Neuronal stem cell (in vitro differentiated cells): Measurements from ENCODE around the gene BACE2.
"Not testable (repeated sequence)": the region's sequence is repeated elsewhere in the genome, so short reads cannot be mapped to it uniquely, and the experiment has no call there.

Source experiments
- DNase-seq: peaks from one replicate; pipeline ENCODE4 v3.0.0-alpha.2; 2013; ENCODE audit warnings: low spot score
- H2AFZ ChIP-seq: one replicate; pipeline ENCODE4 v1.6.1; 2013; ENCODE audit warnings: mild to moderate bottlenecking, low read length, inconsistent platforms
- H2AK5ac ChIP-seq: 2 replicates; pipeline ENCODE4 v1.6.1; 2013; ENCODE audit warnings: low read depth, mild to moderate bottlenecking, inconsistent platforms, low read length, moderate library complexity, mixed read lengths
- H2BK120ac ChIP-seq: 2 replicates; pipeline ENCODE4 v1.6.1; 2013; ENCODE audit warnings: low read depth, mild to moderate bottlenecking, inconsistent platforms, low read length, moderate library complexity, mixed read lengths
- H2BK12ac ChIP-seq: one replicate; pipeline ENCODE4 v1.6.1; 2013; ENCODE audit warnings: low read length, inconsistent platforms
- H2BK15ac ChIP-seq: 2 replicates; pipeline ENCODE4 v1.6.1; 2013; ENCODE audit warnings: mild to moderate bottlenecking, low read length, inconsistent platforms, mixed read lengths
- H2BK5ac ChIP-seq: one replicate; pipeline ENCODE4 v1.6.1; 2013; ENCODE audit warnings: inconsistent platforms, mild to moderate bottlenecking, low read length, moderate library complexity
- H3K14ac ChIP-seq: one replicate; pipeline ENCODE4 v1.6.1; 2013; ENCODE audit warnings: low read length, inconsistent platforms
- H3K18ac ChIP-seq: 2 replicates; pipeline ENCODE4 v1.6.1; 2013; ENCODE audit warnings: low read length, inconsistent platforms
- H3K23ac ChIP-seq: 2 replicates; pipeline ENCODE4 v1.6.1; 2013; ENCODE audit warnings: low read depth, mild to moderate bottlenecking, mixed read lengths, low read length, inconsistent platforms; ENCODE audit not compliant: poor library complexity
- H3K27ac ChIP-seq: replicated peaks from 3 replicates; pipeline ENCODE4 v1.5.1; 2013; ENCODE audit warnings: low read length, inconsistent platforms
- H3K27me3 ChIP-seq, 3 experiments: 2 replicates each; pipeline ENCODE4 v1.6.1; 2013; ENCODE audit warnings: low read length in 3 of 3, mild to moderate bottlenecking in 2 of 3, inconsistent platforms in 1 of 3, low read depth in 1 of 3, mixed read lengths in 1 of 3, moderate library complexity in 1 of 3; ENCODE audit not compliant: control insufficient read depth in 3 of 3, insufficient read depth in 3 of 3
- H3K36me3 ChIP-seq, 2 donors: replicated peaks in 1 of 2; 2 replicates each; pipeline ENCODE4 v1.6.1; 2013; ENCODE audit warnings: low read length in 2 of 2; ENCODE audit not compliant: control insufficient read depth in 2 of 2, insufficient read depth in 2 of 2
- H3K4ac ChIP-seq: 2 replicates; pipeline ENCODE4 v1.6.1; 2013; ENCODE audit warnings: inconsistent platforms, mild to moderate bottlenecking, low read length, moderate library complexity
- H3K4me1 ChIP-seq, 2 donors: 1 replicate in 1 of 2; 2 replicates in 1 of 2; pipeline ENCODE4 v1.6.1; 2013; ENCODE audit warnings: low read length in 2 of 2, low read depth in 1 of 2; ENCODE audit not compliant: control insufficient read depth in 2 of 2, insufficient read depth in 1 of 2
- H3K4me2 ChIP-seq: one replicate; pipeline ENCODE4 v1.6.1; 2013; ENCODE audit warnings: mild to moderate bottlenecking, low read length, inconsistent platforms; ENCODE audit not compliant: insufficient read depth, poor library complexity, severe bottlenecking
- H3K4me3 ChIP-seq, 2 donors: 2 replicates each; pipeline ENCODE4 v1.5.1; 2013; ENCODE audit warnings: low read length in 2 of 2, mild to moderate bottlenecking in 2 of 2, inconsistent platforms in 1 of 2, moderate library complexity in 1 of 2
- H3K79me1 ChIP-seq: one replicate; pipeline ENCODE4 v1.6.1; 2013; ENCODE audit warnings: low read depth, mild to moderate bottlenecking, inconsistent platforms, low read length, moderate library complexity
- H3K9ac ChIP-seq: one replicate; pipeline ENCODE4 v1.6.1; 2013; ENCODE audit warnings: mild to moderate bottlenecking, low read depth, low read length, inconsistent platforms; ENCODE audit not compliant: poor library complexity
- H3K9me3 ChIP-seq, 2 donors: replicated peaks in 1 of 2; 2 replicates each; pipeline versions ENCODE3 to v1.6.1; 2013; ENCODE audit warnings: low read length in 2 of 2, mild to moderate bottlenecking in 2 of 2, inconsistent platforms in 1 of 2, low read depth in 1 of 2, mixed read lengths in 1 of 2, moderate library complexity in 1 of 2; ENCODE audit not compliant: control insufficient read depth in 2 of 2, insufficient read depth in 1 of 2
- H4K8ac ChIP-seq: one replicate; pipeline ENCODE4 v1.6.1; 2013; ENCODE audit warnings: low read depth, mild to moderate bottlenecking, inconsistent platforms, low read length, moderate library complexity
- H4K91ac ChIP-seq: one replicate; pipeline ENCODE4 v1.6.1; 2013; ENCODE audit warnings: low read length, low read depth, mild to moderate bottlenecking, inconsistent platforms; ENCODE audit not compliant: poor library complexity
- WGBS, 2 donors: extraction: QIAGEN DNeasy Blood & Tissue Kit; methylation state at CpG; one replicate each; pipeline ENCODE4 v1.1.7; 2013; ENCODE audit warnings: missing lambda C conversion rate in 2 of 2, mixed read lengths in 1 of 2; ENCODE audit not compliant: insufficient read length in 2 of 2, insufficient replicate concordance in 1 of 2; ENCODE audit errors: extremely low coverage in 2 of 2; 5-methylcytosine and 5-hydroxymethylcytosine counted together

The BACE2 gene

DNA sequence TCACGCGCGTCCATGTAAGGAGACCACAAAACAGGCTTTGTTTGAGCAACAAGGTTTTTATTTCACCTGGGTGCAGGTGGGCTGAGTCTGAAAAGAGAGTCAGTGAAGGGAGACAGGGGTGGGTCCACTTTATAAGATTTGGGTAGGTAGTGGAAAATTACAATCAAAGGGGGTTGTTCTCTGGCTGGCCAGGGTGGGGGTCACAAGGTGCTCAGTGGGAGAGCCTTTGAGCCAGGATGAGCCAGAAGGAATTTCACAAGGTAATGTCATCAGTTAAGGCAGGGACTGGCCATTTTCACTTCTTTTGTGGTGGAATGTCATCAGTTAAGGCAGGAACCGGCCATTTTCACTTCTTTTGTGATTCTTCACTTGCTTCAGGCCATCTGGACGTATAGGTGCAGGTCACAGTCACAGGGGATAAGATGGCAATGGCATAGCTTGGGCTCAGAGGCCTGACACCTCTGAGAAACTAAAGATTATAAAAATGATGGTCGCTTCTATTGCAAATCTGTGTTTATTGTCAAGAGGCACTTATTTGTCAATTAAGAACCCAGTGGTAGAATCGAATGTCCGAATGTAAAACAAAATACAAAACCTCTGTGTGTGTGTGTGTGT is 76.4 kb downstream of the BACE2 start:
- not testable (repeated sequence) for H3K9me3 ChIP-seq, H2BK5ac ChIP-seq, H3K4me2 ChIP-seq, H2BK12ac ChIP-seq, H2AK5ac ChIP-seq, H4K91ac ChIP-seq, H3K23ac ChIP-seq, DNase-seq, H3K18ac ChIP-seq, H2AFZ ChIP-seq, H2BK15ac ChIP-seq, H3K14ac ChIP-seq, H4K8ac ChIP-seq, H3K4me3 ChIP-seq, H2BK120ac ChIP-seq, H3K4me1 ChIP-seq, H3K4ac ChIP-seq, H3K9ac ChIP-seq, H3K36me3 ChIP-seq, H3K79me1 ChIP-seq, H3K27me3 ChIP-seq, H3K27ac ChIP-seq
- WGBS, 2 donors, result no CpG with 5 or more reads among the region's 8 CpGs

DNA sequence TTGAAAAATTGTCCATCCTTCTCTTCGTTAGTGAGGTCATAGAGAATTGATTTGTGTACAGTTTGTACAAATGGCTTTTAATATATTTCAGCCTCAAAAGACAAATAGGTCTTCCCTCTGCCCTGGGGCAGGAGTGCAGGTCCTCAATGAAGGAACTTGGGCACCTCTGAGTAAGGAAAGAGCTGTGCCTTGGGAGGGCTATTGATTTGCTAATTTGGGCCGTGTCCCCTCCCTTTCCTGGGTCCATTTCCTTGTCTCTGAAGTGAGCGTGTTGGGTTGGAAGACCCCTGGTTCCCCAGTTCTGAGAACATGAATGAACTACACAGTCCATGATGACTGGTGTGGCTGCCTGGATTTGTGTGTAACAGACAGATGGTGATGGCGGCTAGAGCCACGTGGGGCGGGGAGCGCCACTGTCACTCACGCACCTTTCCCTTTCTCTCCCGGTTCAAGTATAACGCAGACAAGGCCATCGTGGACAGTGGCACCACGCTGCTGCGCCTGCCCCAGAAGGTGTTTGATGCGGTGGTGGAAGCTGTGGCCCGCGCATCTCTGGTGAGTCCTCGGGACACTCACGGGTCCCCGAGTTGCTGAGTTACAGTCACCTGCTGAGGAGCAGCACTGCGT is 77.7 kb downstream of the BACE2 start:
- Histone ChIP-seq H3K18ac (no peak overlapping the region), H3K4me2 (no peak overlapping the region), H3K14ac (no peak overlapping the region), H2AFZ (no peak overlapping the region), H2BK120ac (no peak overlapping the region), H3K4me3 (no peak overlapping the region), H2BK12ac (no peak overlapping the region), H3K79me1 (no peaks in the 10 kb centered on the region), H2AK5ac (no peak overlapping the region), H2BK15ac (no peak overlapping the region), H3K9me3 (peaks cover 0 to 2% of the 10 kb centered on the region in 2 donors), H4K91ac (no peak overlapping the region), H3K27me3 (no peaks in the 10 kb centered on the region), H2BK5ac (no peak overlapping the region), H3K27ac (no peak overlapping the region), H3K36me3 (no peaks in the 10 kb centered on the region), H4K8ac (no peak overlapping the region), H3K4ac (no peak overlapping the region), H3K4me1 (no peaks in the 10 kb centered on the region), H3K23ac (no peak overlapping the region), H3K9ac (no peak overlapping the region)
- no CpG with 5 or more reads among the region's 20 CpGs for WGBS, 2 donors
- no peak for DNase-seq

DNA sequence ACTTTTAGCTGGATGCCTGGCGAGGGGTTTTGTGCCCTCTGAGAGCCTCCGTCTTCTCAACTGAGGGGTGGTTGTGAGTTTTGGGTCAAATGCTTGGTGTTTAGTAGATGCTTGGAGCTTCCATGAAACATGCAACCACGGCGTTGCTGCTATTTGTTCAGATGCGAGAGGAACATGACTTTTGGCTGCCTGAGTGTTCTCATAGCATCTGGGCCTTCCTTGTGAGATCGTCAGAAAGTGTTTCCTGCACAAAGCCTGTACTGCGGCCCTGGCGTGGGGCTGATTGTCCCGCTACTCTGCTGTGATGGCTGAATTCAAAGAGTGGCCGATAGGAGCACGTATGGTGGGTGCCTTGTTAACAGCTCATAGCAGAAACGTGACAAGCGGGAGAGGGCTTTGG is 78.8 kb downstream of the BACE2 start:
- H2AFZ ChIP-seq, result no peak overlapping the region
- no peaks in the 10 kb centered on the region for H3K27me3 ChIP-seq
- H3K23ac ChIP-seq, result peak overlapping the region; percentile 56
- H3K9me3 ChIP-seq, result peaks cover 0 to 2% of the 10 kb centered on the region in 2 donors
- H2BK5ac ChIP-seq, result no peak overlapping the region
- H3K27ac ChIP-seq, result no peak overlapping the region
- H3K79me1 ChIP-seq, result no peaks in the 10 kb centered on the region
- no peak overlapping the region for H2AK5ac ChIP-seq
- no peak overlapping the region for H2BK120ac ChIP-seq
- H3K9ac ChIP-seq, result no peak overlapping the region
- DNase-seq, result no peak
- H3K4me2 ChIP-seq, result no peak overlapping the region
- H3K4ac ChIP-seq, result no peak overlapping the region
- H3K14ac ChIP-seq, result peak overlapping the region; percentile 63
- no peaks in the 10 kb centered on the region for H3K36me3 ChIP-seq
- no peak overlapping the region for H4K8ac ChIP-seq
- no peak overlapping the region for H3K4me3 ChIP-seq
- peaks cover 0 to 1% of the 10 kb centered on the region in 2 donors for H3K4me1 ChIP-seq
- no peak overlapping the region for H4K91ac ChIP-seq
- H2BK12ac ChIP-seq, result no peak overlapping the region
- no CpG with 5 or more reads among the region's 13 CpGs for WGBS, 2 donors
- H2BK15ac ChIP-seq, result no peak overlapping the region
- no peak overlapping the region for H3K18ac ChIP-seq

DNA sequence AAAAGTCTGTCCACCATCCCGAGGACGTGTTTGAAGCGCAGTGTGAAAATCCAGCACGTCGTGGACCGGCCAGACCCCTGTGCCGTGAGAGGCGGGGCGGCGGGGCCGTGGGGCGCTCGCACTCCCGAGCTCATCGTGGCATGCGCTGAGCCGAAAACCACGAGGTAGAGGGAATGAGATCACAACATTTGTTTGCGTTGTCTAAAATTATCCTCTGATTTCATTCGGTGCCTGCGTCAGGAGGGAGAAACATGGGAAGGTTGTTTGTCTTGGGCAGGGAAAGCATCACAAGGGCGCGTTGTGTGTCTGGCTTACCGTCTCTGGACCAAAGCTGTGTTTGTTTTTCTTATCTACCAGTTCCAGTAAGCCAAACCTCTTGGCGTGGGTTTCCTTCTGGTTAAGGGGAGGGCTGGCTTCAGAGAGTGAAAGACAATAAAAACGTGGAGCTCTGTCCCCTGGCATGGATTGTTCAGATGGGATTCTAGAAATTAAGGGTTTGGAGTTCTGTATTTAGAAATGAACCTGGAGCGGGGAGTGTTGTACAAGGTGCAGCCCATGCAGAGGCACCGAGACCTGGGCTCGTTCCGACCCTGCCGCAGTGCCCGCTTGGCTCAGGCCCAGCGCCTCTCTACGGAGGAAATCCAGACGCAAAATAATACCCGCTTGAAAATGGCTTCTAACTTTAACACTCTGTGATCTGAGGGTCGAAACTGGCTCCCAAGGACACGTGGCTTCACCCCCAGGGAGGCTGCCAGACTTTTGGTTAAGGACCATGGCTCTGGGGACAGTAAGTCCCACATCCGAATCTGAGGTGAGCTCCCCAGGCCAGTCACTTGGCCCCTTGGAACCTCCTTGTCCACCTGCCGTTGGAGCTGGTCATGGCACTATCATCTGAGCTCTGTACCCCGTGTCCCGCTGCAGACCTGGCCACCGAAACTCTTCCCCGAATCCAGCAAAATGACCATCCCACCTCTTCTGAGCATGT is 79.9 kb downstream of the BACE2 start:
- H3K4me3 ChIP-seq, result no peak overlapping the region
- no peaks in the 10 kb centered on the region for H3K79me1 ChIP-seq
- H3K9me3 ChIP-seq, result peaks cover 0 to 2% of the 10 kb centered on the region in 2 donors
- no CpG with 5 or more reads among the region's 44 CpGs for WGBS, 2 donors
- H2BK5ac ChIP-seq, result peak overlapping the region; percentile 27
- H3K4me1 ChIP-seq, result peaks cover 0 to 6% of the 10 kb centered on the region in 2 donors
- no peak overlapping the region for H3K9ac ChIP-seq
- no peaks in the 10 kb centered on the region for H3K36me3 ChIP-seq
- H3K14ac ChIP-seq, result no peak overlapping the region
- DNase-seq, result no peak
- no peak overlapping the region for H3K27ac ChIP-seq
- H2BK120ac ChIP-seq, result no peak overlapping the region
- H3K4ac ChIP-seq, result no peak overlapping the region
- H2AK5ac ChIP-seq, result peak overlapping the region; percentile 33
- no peak overlapping the region for H2BK15ac ChIP-seq
- no peak overlapping the region for H2AFZ ChIP-seq
- no peak overlapping the region for H4K91ac ChIP-seq
- no peak overlapping the region for H3K18ac ChIP-seq
- H3K4me2 ChIP-seq, result no peak overlapping the region
- H3K27me3 ChIP-seq, result no peaks in the 10 kb centered on the region
- no peak overlapping the region for H4K8ac ChIP-seq
- H2BK12ac ChIP-seq, result no peak overlapping the region
- H3K23ac ChIP-seq, result peak overlapping the region; percentile 69
